Left lung (tissue), 10 donors: ENCODE data around the gene HP. TPM values are rescaled to one million over a fixed set of nuclear protein-coding genes. Genes with fewer than 3 reads are reported as not detected.

Experiments used
- ATAC-seq: fragments of 200-7000 bp; cut with Tn5 transposase; one replicate; pipeline ENCODE4 v1.9.1; 2020; ENCODE audit warnings: moderate library complexity
- DNase-seq, 4 donors: peaks; one replicate each; pipeline ENCODE4 v3.0.0-alpha.2; 2013 to 2020
- H3K27ac ChIP-seq, 2 donors: fragments of 200-600 bp; sonication (generic) in 1 of 2; one replicate each; pipeline versions ENCODE4 v1.5.0 to v1.8.0; 2020 to 2021
- H3K27me3 ChIP-seq, 2 donors: fragments of 200-600 bp; sonication (generic) in 1 of 2; one replicate each; pipeline versions ENCODE4 v1.5.0 to v1.8.0; 2020 to 2021
- H3K36me3 ChIP-seq, 2 donors: fragments of 200-600 bp; sonication (generic) in 1 of 2; one replicate each; pipeline versions ENCODE4 v1.5.0 to v1.8.0; 2020 to 2021
- H3K4me1 ChIP-seq, 2 donors: fragments of 200-600 bp; one replicate each; pipeline ENCODE4 v1.8.0; 2021
- H3K4me3 ChIP-seq, 2 donors: fragments of 200-600 bp; sonication (generic) in 1 of 2; one replicate each; pipeline versions ENCODE4 v1.5.0 to v1.8.0; 2020 to 2021; ENCODE audit warnings: mild to moderate bottlenecking in 1 of 2
- H3K9me3 ChIP-seq, 2 donors: fragments of 200-600 bp; sonication (generic) in 1 of 2; one replicate each; pipeline versions ENCODE4 v1.5.0 to v1.8.0; 2020 to 2021
- CTCF ChIP-seq, 2 donors: fragments of 200-600 bp; sonication (generic) in 1 of 2; IDR thresholded peaks; one replicate each; pipeline versions ENCODE4 v1.5.0 to v1.8.0; 2021; ENCODE audit warnings: antibody characterized with exemption in 2 of 2
- intact Hi-C, 2 donors: fragments of 100-400 bp; cut with DNase I; formaldehyde crosslinking; loops; one replicate each; pipeline versions ENCODE4 v1.11.2 to v1.14.2; 2022
- polyA plus RNA-seq, 6 donors: library from polyadenylated mRNA; unstranded; fragments of 120-200 nt; gene quantifications; one replicate each; pipeline ENCODE4 v1.2.1, GENCODE V29; 2013; ENCODE audit not compliant: insufficient read length in 6 of 6
- total RNA-seq, 2 donors: library from RNA; stranded (reverse); fragmentation: NEBNext Ultra II Directional; extraction: Animal tissue kit (Norgen Biotek cat#: 25700); gene quantifications; one replicate each; pipeline ENCODE4 v1.2.1, GENCODE V29; 2021
- donor health status: DM: no; HTN: yes; CAD: no.
- donor health status: DM: no; HTN: no; CAD: no.

Gene HP
- total and polyA plus RNA-seq, 8 donors: 0.46 to 127 (median 1.5) TPM

GRCh38 chr16:72027669-72028378 is 26.5 kb upstream of the HP start:
- H3K27ac ChIP-seq: no peak overlapping the region
- H3K36me3 ChIP-seq: peaks cover 0 to 38% of the 10 kb centered on the region in 2 donors
- no peak for DNase-seq
- intact Hi-C loops: no loop called here
- no peaks in the 10 kb centered on the region for H3K9me3 ChIP-seq
- no peak for TF ChIP-seq CTCF (IDR thresholded peaks at IDR 0.05)
- no peak overlapping the region for H3K4me3 ChIP-seq
- no peak for ATAC-seq
- H3K4me1 ChIP-seq: no peaks in the 10 kb centered on the region
- no peaks in the 10 kb centered on the region for H3K27me3 ChIP-seq

- peaks cover 0 to 19% of the 10 kb centered on the region in 2 donors for H3K36me3 ChIP-seq
- ATAC-seq: no peak
- no peak overlapping the region for H3K27ac ChIP-seq
- DNase-seq: no peak
- TF ChIP-seq CTCF (IDR thresholded peaks at IDR 0.05): no peak
- no peaks in the 10 kb centered on the region for H3K27me3 ChIP-seq
- intact Hi-C loops: no loop called here
- H3K9me3 ChIP-seq: no peaks in the 10 kb centered on the region
- no peaks in the 10 kb centered on the region for H3K4me1 ChIP-seq
- H3K4me3 ChIP-seq: no peak overlapping the region
Observed at GRCh38 chr16:72029567-72030271, 24.6 kb upstream of the HP start.

GRCh38 chr16:72033437-72033836 is 20.9 kb upstream of the HP start:
- TF ChIP-seq CTCF (IDR thresholded peaks at IDR 0.05): no peak
- no peak for ATAC-seq
- H3K36me3 ChIP-seq: no peaks in the 10 kb centered on the region
- no peak overlapping the region for H3K27ac ChIP-seq
- H3K4me1 ChIP-seq: no peaks in the 10 kb centered on the region
- H3K27me3 ChIP-seq: no peaks in the 10 kb centered on the region
- DNase-seq: no peak
- no peak overlapping the region for H3K4me3 ChIP-seq
- intact Hi-C loops: no loop called here
- H3K9me3 ChIP-seq: no peaks in the 10 kb centered on the region

- no peak for ATAC-seq
- Histone ChIP-seq H3K4me1 (no peaks in the 10 kb centered on the region), H3K27me3 (no peaks in the 10 kb centered on the region), H3K4me3 (no peak overlapping the region), H3K27ac (no peak overlapping the region), H3K9me3 (no peaks in the 10 kb centered on the region), H3K36me3 (no peaks in the 10 kb centered on the region)
- TF ChIP-seq CTCF (IDR thresholded peaks at IDR 0.05): no peak
- intact Hi-C loops: no loop called here
- no peak for DNase-seq
Observed at GRCh38 chr16:72036098-72036497, 18.2 kb upstream of the HP start.

GRCh38 chr16:72042157-72042660 is 12.1 kb upstream of the HP start:
- no peak for TF ChIP-seq CTCF (IDR thresholded peaks at IDR 0.05)
- Histone ChIP-seq H3K4me3 (no peak overlapping the region), H3K4me1 (peaks cover 0 to 5% of the 10 kb centered on the region in 2 donors), H3K27me3 (no peaks in the 10 kb centered on the region), H3K36me3 (no peaks in the 10 kb centered on the region), H3K27ac (peak overlapping the region; percentile 14 to 38), H3K9me3 (no peaks in the 10 kb centered on the region)
- ATAC-seq (peak; percentile 91), DNase-seq (no peak)
- intact Hi-C loops: no loop called here
